ENCODE data around the gene CLCN7.

The CLCN7 gene

GRCh38 chr16:1398351-1398750 lies 76.5 kb downstream of the CLCN7 start:
- no peak for DNase-seq

GRCh38 chr16:1397779-1398178 lies 77.0 kb downstream of the CLCN7 start:
- no peak for DNase-seq

- DNase-seq = no peak
These were observed 79.3 kb downstream of the CLCN7 start for GRCh38 chr16:1395444-1396031.

All from NCI-H1930 (cell line).